NCI-H2171 (cell line): Measurements from ENCODE around the gene CATSPERE.
"Not testable (repeated sequence)": the region's sequence is repeated elsewhere in the genome, so short reads cannot be mapped to it uniquely, and the experiment has no call there.

Experiments used
- DNase-seq: peaks from one replicate; lab custom pipeline; 2025; lab: John Stamatoyannopoulos, UW

Gene CATSPERE

GRCh38 chr1:244666672-244667418 is 205.8 kb downstream of the CATSPERE start:
- not testable (repeated sequence) for DNase-seq

GRCh38 chr1:244667797-244668196 is 206.7 kb downstream of the CATSPERE start:
- DNase-seq = no peak

DNA sequence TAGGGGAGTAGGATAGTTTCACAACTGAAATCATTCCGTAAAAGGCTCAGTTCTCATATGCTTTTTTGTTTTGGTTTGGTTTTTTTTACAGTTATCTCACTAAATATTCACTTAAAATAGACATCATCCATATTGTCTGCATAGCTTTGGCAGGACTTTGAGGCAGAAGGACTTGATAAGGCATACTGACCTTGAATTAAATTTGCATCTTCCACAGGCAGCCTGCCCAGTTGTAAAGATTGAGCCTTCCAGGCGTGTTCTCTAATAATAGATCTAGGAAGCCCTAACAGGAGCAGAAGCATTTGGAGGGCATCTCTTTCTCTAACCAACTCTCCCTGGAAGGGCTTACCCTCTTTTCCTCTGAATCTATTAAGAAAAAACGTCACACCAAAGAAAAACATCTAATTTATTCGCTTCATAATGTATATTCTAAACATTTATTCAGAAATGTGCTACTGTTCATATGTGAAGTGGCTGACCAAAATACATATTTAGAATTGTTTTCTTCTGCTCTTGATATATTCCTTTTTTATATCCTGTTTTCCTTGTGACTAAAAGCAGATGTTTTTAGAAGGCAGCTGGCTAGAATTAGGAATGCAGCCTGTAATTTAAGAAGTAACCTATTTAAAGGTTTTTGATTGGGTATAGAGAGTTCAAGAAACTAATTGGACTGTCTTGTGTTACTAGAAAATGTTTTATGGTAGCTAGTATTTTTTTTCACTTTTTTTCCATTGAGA is 212.0 kb downstream of the CATSPERE start:
- no peak for DNase-seq

- DNase-seq = no peak
These were observed 213.4 kb downstream of the CATSPERE start for GRCh38 chr1:244674446-244674845.

DNA sequence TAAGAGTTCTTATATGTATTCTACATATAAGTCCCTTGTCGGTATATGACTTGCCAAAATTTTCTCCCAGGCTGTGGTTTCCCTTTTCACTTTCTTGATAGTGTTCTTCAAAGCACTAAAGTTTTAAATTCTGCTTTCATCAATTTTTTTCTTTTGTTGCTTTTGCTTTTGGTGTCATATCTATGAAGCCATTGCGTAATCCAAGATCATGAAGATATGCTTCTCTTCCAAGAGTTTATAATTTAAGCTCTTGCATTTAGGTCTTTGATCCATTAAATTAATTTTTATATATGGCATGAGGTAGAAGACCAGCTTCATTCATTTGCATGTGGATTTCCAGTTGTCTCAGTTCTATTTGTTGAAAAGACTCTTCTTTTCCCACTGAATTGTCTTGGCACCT is 214.1 kb downstream of the CATSPERE start:
- DNase-seq = no peak

DNA sequence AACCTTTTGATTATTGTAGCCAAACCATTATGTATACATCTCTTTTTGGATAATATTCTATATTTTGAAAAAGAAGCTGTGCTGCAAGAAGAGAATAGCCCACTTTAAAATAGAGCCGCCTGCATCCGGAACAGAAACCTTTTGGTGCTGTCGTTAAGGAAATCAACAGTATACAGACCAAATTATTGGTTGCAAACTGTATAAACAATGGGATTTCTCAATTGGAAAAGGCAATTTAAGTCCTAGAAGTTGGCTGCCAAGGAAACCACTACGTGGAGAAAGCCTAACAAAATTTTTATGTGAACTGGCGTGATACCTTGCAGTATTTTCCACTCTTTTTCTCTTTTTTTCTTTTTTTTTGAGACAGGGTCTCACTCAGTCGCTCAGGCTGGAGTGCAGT is 217.6 kb downstream of the CATSPERE start:
- DNase-seq = no peak

DNA sequence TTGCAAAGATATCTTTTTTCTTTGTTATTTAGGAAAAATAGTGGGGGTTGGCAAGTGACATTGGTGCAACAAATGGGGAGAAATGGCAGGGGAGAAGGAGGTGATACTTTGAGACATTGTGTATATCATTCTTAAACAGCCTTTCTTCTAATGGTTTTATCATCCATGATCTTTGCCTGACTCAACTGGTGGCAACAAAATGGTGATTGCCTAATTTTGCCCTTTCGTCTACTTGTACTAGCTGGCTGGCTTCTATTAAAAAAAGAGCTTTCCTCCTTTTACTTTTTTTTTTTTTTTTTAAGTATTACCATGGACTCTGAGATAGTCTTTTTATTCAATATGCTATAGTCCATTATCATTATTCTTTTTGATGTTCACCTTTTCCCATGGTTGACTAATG is 219.6 kb downstream of the CATSPERE start:
- no peak for DNase-seq

- not testable (repeated sequence) for DNase-seq
These were observed 221.0 kb downstream of the CATSPERE start for GRCh38 chr1:244682087-244682486.
